Measurements from ENCODE around the gene PRDM12.

DNA sequence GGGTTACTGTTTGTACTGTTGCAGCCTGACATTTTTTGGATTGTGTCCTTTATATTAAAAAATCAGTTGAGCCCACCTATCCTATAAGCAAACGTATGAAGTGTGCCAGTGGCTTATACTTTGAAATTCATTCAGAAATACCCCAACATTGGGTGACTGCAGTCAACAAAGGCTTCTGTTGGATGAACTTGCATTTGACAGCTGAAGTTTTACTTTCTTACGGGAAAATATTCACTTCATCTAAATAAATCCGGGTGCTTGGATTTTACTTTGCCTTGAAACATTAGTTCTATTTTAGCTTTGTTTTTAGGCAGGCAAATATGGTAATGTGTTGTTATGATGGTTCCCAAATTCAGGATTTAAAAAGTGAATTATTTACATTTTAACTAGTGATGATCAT is 50.9 kb downstream of the PRDM12 start:
- TF ChIP-seq, protein P1, sequence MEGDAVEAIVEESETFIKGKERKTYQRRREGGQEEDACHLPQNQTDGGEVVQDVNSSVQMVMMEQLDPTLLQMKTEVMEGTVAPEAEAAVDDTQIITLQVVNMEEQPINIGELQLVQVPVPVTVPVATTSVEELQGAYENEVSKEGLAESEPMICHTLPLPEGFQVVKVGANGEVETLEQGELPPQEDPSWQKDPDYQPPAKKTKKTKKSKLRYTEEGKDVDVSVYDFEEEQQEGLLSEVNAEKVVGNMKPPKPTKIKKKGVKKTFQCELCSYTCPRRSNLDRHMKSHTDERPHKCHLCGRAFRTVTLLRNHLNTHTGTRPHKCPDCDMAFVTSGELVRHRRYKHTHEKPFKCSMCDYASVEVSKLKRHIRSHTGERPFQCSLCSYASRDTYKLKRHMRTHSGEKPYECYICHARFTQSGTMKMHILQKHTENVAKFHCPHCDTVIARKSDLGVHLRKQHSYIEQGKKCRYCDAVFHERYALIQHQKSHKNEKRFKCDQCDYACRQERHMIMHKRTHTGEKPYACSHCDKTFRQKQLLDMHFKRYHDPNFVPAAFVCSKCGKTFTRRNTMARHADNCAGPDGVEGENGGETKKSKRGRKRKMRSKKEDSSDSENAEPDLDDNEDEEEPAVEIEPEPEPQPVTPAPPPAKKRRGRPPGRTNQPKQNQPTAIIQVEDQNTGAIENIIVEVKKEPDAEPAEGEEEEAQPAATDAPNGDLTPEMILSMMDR (conservative IDR thresholded peaks at IDR 0.05 in 1 of 2, IDR thresholded peaks at IDR 0.05 in 1 of 2; ENCODE audit: low read depth in 1 of 2, low read length in 2 of 2) = no peak
- no peak for TF ChIP-seq EZH2 (IDR thresholded peaks at IDR 0.05; ENCODE audit: low read length, missing control alignments)
